Measurements from ENCODE around the gene ADSL.

DNA sequence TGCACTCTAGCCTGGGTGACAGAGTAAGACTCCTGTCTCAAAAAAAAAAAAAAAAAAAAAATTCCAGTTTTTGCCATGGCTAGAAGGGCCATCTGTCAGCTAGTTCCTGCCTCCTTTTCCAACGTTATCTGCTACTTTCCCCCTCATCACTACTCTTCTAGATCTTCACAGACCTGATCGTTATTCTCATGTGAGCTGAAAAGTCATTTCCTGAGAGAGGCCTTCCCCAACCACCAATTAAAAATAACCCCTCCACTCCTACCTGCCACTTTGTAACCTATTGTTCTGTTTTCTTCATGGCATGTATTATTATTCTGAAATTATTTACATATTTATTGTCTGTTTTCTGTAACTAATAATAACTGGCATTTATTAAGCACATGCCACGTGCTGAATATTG, 48.3 kb downstream of the ADSL start:
- TF ChIP-seq, protein P1, sequence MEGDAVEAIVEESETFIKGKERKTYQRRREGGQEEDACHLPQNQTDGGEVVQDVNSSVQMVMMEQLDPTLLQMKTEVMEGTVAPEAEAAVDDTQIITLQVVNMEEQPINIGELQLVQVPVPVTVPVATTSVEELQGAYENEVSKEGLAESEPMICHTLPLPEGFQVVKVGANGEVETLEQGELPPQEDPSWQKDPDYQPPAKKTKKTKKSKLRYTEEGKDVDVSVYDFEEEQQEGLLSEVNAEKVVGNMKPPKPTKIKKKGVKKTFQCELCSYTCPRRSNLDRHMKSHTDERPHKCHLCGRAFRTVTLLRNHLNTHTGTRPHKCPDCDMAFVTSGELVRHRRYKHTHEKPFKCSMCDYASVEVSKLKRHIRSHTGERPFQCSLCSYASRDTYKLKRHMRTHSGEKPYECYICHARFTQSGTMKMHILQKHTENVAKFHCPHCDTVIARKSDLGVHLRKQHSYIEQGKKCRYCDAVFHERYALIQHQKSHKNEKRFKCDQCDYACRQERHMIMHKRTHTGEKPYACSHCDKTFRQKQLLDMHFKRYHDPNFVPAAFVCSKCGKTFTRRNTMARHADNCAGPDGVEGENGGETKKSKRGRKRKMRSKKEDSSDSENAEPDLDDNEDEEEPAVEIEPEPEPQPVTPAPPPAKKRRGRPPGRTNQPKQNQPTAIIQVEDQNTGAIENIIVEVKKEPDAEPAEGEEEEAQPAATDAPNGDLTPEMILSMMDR (IDR thresholded peaks at IDR 0.05): no peak
- no peak for TF ChIP-seq EP300 (IDR thresholded peaks at IDR 0.05)

All from suprapubic skin (tissue), 3 donors.